H1 (cell line): ENCODE results near the gene ADA. TPM values are rescaled to one million over a fixed set of nuclear protein-coding genes. Genes with fewer than 3 reads are reported as not detected.

Source experiments
- CBX5 ChIP-seq: fragments of 300-800, 300-1000 bp; sonication (generic); IDR thresholded peaks from 2 replicates; pipeline ENCODE4 v1.7.1; 2016; ENCODE audit warnings: antibody characterized with exemption, low read length, low read depth
- polyA plus RNA-seq, 7 experiments: library from polyadenylated mRNA; depleted of rRNA in 3 of 7; stranded (reverse) in 5 of 7; unstranded in 2 of 7; fragments of >200 nt in 5 of 7; fragments of 200-250 nt in 2 of 7; gene quantifications; 1 replicate in 5 of 7; 2 replicates in 1 of 7; 4 replicates in 1 of 7; pipeline versions ENCODE4 v1.2.1 to v1.2.3, GENCODE V29; 2011 to 2013; ENCODE audit warnings: missing spikeins in 2 of 7, mixed read lengths in 2 of 7
- total RNA-seq: library from RNA; stranded (reverse); fragmentation: NEBNext Ultra II Directional; extraction: Animal tissue kit (Norgen Biotek cat#: 25700); gene quantifications from 2 replicates; pipeline ENCODE4 v1.2.1, GENCODE V29; 2021
- TF ChIP-seq, protein P1 (sequence below): IDR thresholded peaks from 2 replicates; pipeline ENCODE4 v1.6.1; 2011; ENCODE audit warnings: low read length, improper control_type of control experiment

Gene ADA
- total and polyA plus RNA-seq, 2 of the 8 experiments (the other 6 are each of a cell fraction or from before 2014, with no cell fraction given): 19.9 to 32.8 TPM

DNA sequence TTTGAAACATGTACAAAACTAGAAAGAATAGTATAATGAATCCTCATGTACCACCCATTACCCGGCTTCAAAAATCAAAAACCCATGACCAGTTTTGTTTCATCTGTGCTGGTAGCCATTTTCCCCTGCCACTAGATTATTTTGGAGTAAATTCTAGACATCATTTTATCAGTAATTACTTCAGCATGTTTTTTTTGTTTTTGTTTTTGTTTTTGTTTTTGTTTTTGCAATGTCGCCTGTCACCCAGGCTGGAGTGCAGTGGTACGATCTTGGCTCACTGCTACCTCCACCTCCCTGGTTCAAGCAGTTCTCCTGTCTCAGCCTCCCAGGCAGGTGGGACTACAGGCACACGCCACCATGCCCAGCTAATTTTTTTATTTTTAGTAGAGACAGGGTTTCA lies 77.1 kb downstream of the ADA start (continued):
- TF ChIP-seq, protein P1, sequence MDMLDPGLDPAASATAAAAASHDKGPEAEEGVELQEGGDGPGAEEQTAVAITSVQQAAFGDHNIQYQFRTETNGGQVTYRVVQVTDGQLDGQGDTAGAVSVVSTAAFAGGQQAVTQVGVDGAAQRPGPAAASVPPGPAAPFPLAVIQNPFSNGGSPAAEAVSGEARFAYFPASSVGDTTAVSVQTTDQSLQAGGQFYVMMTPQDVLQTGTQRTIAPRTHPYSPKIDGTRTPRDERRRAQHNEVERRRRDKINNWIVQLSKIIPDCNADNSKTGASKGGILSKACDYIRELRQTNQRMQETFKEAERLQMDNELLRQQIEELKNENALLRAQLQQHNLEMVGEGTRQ: no peak
- TF ChIP-seq CBX5: no peak
